Keratinocyte (primary cell): ENCODE results near the gene FSTL1. TPM values are rescaled to one million over a fixed set of nuclear protein-coding genes. Genes with fewer than 3 reads are reported as not detected.

Source experiments
- DNase-seq: peaks from one replicate; pipeline ENCODE4 v3.0.0-alpha.2; 2011; ENCODE audit warnings: low read depth, missing footprints, low spot score
- FAIRE-seq: peaks from 2 replicates; lab custom pipeline; 2011; peaks lifted over from hg19 to GRCh38; lab: Jason Lieb, UNC
- H2AFZ ChIP-seq: 2 replicates; pipeline ENCODE4 v1.6.0; 2012; ENCODE audit warnings: low read length, control low read depth, inconsistent platforms; ENCODE audit not compliant: control insufficient read depth
- H3K27ac ChIP-seq: 2 replicates; pipeline ENCODE4 v1.5.1; 2011; ENCODE audit warnings: low read length; ENCODE audit not compliant: control insufficient read depth, insufficient read depth
- H3K27me3 ChIP-seq: 3 replicates; pipeline ENCODE4 v1.6.0; 2011; ENCODE audit warnings: low read length; ENCODE audit not compliant: control insufficient read depth, insufficient read depth; ENCODE audit errors: extremely low read depth
- H3K36me3 ChIP-seq, 2 experiments: 2 replicates in 1 of 2; 3 replicates in 1 of 2; pipeline ENCODE4 v1.5.1; 2011; ENCODE audit warnings: low read length in 2 of 2, mild to moderate bottlenecking in 1 of 2; ENCODE audit not compliant: control insufficient read depth in 2 of 2, insufficient read depth in 2 of 2; ENCODE audit errors: extremely low read depth in 1 of 2
- H3K4me1 ChIP-seq: 3 replicates; pipeline ENCODE4 v1.5.1; 2011; ENCODE audit warnings: low read length; ENCODE audit not compliant: control insufficient read depth, insufficient read depth; ENCODE audit errors: extremely low read depth
- H3K4me2 ChIP-seq: 3 replicates; pipeline ENCODE4 v1.6.0; 2011; ENCODE audit warnings: low read depth, low read length; ENCODE audit not compliant: control insufficient read depth, insufficient read depth; ENCODE audit errors: extremely low read depth
- H3K4me3 ChIP-seq, 3 experiments: fragments of 200-600 bp in 1 of 3; sonication (generic) in 1 of 3; 2 replicates in 2 of 3; 3 replicates in 1 of 3; pipeline ENCODE4 v1.5.1; 2011 to 2016; ENCODE audit warnings: low read length in 3 of 3, mild to moderate bottlenecking in 3 of 3, control low read depth in 2 of 3, inconsistent platforms in 1 of 3, low read depth in 1 of 3, mixed read lengths in 1 of 3, mixed run types in 1 of 3, moderate library complexity in 1 of 3; ENCODE audit not compliant: control insufficient read depth in 2 of 3, insufficient read depth in 2 of 3; ENCODE audit errors: extremely low read depth in 1 of 3
- H3K79me2 ChIP-seq: 2 replicates; pipeline ENCODE4 v1.6.0; 2012; ENCODE audit warnings: low read length; ENCODE audit not compliant: control insufficient read depth, insufficient read depth
- H3K9ac ChIP-seq: 3 replicates; pipeline ENCODE4 v1.6.0; 2011; ENCODE audit warnings: low read length; ENCODE audit not compliant: control insufficient read depth, insufficient read depth; ENCODE audit errors: extremely low read depth
- H3K9me1 ChIP-seq: 3 replicates; pipeline ENCODE4 v1.6.0; 2011; ENCODE audit warnings: low read length; ENCODE audit not compliant: control insufficient read depth, insufficient read depth; ENCODE audit errors: extremely low read depth
- H3K9me3 ChIP-seq: 2 replicates; pipeline ENCODE4 v1.5.1; 2012; ENCODE audit warnings: low read depth, low read length; ENCODE audit not compliant: control insufficient read depth
- H4K20me1 ChIP-seq: 3 replicates; pipeline ENCODE4 v1.6.0; 2011; ENCODE audit warnings: low read length; ENCODE audit not compliant: control insufficient read depth, insufficient read depth; ENCODE audit errors: extremely low read depth
- EZH2 ChIP-seq: IDR thresholded peaks from one replicate; pipeline ENCODE4 v1.6.1; 2012; ENCODE audit warnings: inconsistent platforms, mild to moderate bottlenecking, low read length, moderate library complexity
- dilution Hi-C: fragments of 300-500 bp; cut with MboI; formaldehyde crosslinking; loops from one replicate; pipeline ENCODE4 v1.7.0; 2020; ENCODE audit warnings: low sequenced_read_pairs; ENCODE audit not compliant: extremely low pct_ligation_motif_present
- polyA minus RNA-seq, 3 experiments: library from RNA; depleted of rRNA, polyadenylated mRNA; stranded (reverse); fragments of >200 nt; gene quantifications; 1 replicate in 1 of 3; 2 replicates in 1 of 3; 3 replicates in 1 of 3; pipeline ENCODE4 v1.2.3, GENCODE V29; 2011
- polyA plus RNA-seq, 5 experiments: library from polyadenylated mRNA; depleted of rRNA in 3 of 5; stranded (reverse) in 3 of 5; stranded (forward) in 1 of 5; unstranded in 1 of 5; fragments of >200 nt; gene quantifications; 1 replicate in 1 of 5; 2 replicates in 3 of 5; 3 replicates in 1 of 5; pipeline versions ENCODE4 v1.2.1 to v1.2.3, GENCODE V29; 2011 to 2012; ENCODE audit warnings: missing spikeins in 2 of 5, low read depth in 1 of 5, low replicate concordance in 1 of 5
- TF ChIP-seq, protein P1 (sequence below), 3 experiments: IDR thresholded peaks in 1 of 3; conservative IDR thresholded peaks in 1 of 3; optimal IDR thresholded peaks in 1 of 3; 2 replicates in 2 of 3; 3 replicates in 1 of 3; pipeline versions ENCODE3 to v1.5.1; 2011; ENCODE audit warnings: low read length in 3 of 3, mild to moderate bottlenecking in 3 of 3, moderate library complexity in 2 of 3, control low read depth in 1 of 3, inconsistent platforms in 1 of 3; ENCODE audit not compliant: insufficient read depth in 2 of 3; ENCODE audit errors: extremely low read depth in 1 of 3

FSTL1 gene, protein sequence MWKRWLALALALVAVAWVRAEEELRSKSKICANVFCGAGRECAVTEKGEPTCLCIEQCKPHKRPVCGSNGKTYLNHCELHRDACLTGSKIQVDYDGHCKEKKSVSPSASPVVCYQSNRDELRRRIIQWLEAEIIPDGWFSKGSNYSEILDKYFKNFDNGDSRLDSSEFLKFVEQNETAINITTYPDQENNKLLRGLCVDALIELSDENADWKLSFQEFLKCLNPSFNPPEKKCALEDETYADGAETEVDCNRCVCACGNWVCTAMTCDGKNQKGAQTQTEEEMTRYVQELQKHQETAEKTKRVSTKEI
- polyA plus RNA-seq (59.0 to 93.9 TPM (median 67.1 TPM) in 3 replicates), polyA minus RNA-seq (82.5 to 110 TPM (median 97.8 TPM) in 3 replicates)
- 5.4 TPM for polyA plus RNA-seq (2011; ENCODE audit: low read depth)
- polyA plus RNA-seq (2011; cell fraction: cytosol; rRNA removed): 29.1 and 39.5 TPM in 2 replicates
- 75.1 and 87.2 TPM in 2 replicates for polyA plus RNA-seq (2011; cell fraction: nucleus; rRNA removed)
- polyA plus RNA-seq (2012; ENCODE audit: low replicate concordance): 12.2 and 72.7 TPM in 2 replicates
- 56.2 TPM for polyA minus RNA-seq (2011; cell fraction: cytosol; rRNA and poly(A)+ RNA removed)
- 50.8 and 105 TPM in 2 replicates for polyA minus RNA-seq (2011; cell fraction: nucleus; rRNA and poly(A)+ RNA removed)

DNA sequence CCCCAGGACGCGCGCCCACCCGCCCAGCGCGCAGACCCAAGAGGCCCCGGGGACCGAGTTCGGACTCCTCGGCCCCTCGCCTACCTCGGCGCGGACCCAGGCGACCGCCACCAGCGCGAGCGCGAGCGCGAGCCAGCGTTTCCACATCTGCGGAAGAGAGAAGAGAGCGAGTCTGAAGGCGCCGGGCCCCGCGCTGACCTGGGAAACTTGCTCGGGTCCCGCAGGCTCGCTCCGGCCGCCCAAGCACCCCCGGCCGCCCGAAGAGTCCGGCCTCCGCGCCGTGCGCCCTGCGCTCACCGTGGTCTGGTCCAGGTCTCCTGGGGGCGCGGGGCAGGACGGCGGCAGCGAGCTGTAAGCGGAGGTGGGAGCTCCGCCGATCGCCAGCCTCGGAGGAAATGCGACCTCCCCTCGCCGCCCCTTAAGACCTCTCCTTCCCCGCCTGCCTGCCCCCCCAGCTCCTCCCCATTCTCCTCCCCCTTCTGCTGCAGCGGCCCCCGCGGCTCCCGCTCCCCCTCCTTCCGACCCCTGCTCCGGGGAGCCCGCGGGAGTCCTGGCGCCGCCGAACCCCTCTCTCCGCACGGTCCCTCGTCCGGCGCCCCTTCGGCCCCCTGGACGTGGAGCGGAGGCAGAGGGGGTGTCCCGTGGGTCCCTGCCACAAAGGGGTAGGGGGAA lies at the start of gene FSTL1:
FSTL1 (minus strand) TSS at position 393 of the 672 bp plus-strand sequence; CDS start at position 147, 246 bp downstream.
- Histone ChIP-seq H3K9me1 (no peaks in the 10 kb centered on the region), H3K27me3 (no peaks in the 10 kb centered on the region), H3K4me3 (peak within 1 kb of the TSS; percentile 75 to 88 (median 80)), H3K79me2 (peaks cover 22% of the 10 kb centered on the region), H3K4me1 (peaks cover 13% of the 10 kb centered on the region), H3K4me2 (peak within 1 kb of the TSS; percentile 88), H3K27ac (peak within 1 kb of the TSS; percentile 60), H3K9me3 (no peaks in the 10 kb centered on the region), H3K36me3 (no peaks in the 10 kb centered on the region), H3K9ac (peak within 1 kb of the TSS; percentile 76), H4K20me1 (no peaks in the 10 kb centered on the region), H2AFZ (peak within 1 kb of the TSS; percentile 74)
- dilution Hi-C loops: no loop called here
- no peak for FAIRE-seq
- TF ChIP-seq, protein P1, sequence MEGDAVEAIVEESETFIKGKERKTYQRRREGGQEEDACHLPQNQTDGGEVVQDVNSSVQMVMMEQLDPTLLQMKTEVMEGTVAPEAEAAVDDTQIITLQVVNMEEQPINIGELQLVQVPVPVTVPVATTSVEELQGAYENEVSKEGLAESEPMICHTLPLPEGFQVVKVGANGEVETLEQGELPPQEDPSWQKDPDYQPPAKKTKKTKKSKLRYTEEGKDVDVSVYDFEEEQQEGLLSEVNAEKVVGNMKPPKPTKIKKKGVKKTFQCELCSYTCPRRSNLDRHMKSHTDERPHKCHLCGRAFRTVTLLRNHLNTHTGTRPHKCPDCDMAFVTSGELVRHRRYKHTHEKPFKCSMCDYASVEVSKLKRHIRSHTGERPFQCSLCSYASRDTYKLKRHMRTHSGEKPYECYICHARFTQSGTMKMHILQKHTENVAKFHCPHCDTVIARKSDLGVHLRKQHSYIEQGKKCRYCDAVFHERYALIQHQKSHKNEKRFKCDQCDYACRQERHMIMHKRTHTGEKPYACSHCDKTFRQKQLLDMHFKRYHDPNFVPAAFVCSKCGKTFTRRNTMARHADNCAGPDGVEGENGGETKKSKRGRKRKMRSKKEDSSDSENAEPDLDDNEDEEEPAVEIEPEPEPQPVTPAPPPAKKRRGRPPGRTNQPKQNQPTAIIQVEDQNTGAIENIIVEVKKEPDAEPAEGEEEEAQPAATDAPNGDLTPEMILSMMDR (optimal IDR thresholded peaks at IDR 0.05 in 1 of 3, IDR thresholded peaks at IDR 0.05 in 1 of 3, conservative IDR thresholded peaks at IDR 0.05 in 1 of 3; ENCODE audit: extremely low read depth in 1 of 3, insufficient read depth in 2 of 3, low read length in 3 of 3): no peak
- TF ChIP-seq EZH2: no peak
- DNase-seq: no peak

DNA sequence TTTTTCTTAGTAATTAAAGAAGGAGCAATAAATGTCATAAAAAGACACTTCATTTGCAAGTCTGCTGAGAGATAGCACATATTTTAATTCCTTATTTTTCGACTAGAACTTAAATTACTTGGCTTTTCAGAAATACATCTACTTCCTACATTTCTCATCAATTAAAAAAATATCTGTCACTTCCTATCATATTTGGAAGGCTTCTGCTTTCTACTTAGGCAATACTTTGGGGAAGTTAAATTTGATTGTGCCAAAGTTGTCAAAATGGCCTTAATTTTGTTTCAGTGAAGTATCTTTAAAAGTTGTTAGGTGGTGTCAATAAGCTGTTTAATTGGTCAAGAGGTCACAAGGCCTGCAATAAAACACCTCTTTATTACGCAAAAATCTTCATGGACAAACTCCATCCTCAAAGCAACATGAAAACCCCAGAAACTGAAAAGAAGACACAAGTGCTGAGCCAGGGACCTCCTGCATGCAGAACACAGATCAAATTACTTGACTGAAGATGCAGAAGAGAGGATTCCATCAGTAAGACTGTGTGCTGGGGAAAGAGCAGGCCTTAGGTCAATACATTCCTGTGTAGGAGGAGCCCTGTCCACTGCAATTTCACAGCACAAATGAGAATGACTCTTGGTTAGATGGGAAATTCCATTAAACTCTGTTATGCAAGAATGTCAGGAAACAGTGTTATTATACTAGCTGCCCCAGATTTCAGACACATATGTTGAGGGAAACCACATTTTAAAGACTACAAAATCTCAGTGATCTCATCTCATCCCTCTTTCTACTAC lies 48.0 kb upstream of the FSTL1 start:
- no peaks in the 10 kb centered on the region for H3K27me3 ChIP-seq
- no peak for DNase-seq
- no peak for FAIRE-seq
- peaks cover 3% of the 10 kb centered on the region for H3K4me1 ChIP-seq
- H3K79me2 ChIP-seq: no peaks in the 10 kb centered on the region
- no peak for TF ChIP-seq EZH2
- TF ChIP-seq, protein P1 (optimal IDR thresholded peaks at IDR 0.05 in 1 of 3, IDR thresholded peaks at IDR 0.05 in 1 of 3, conservative IDR thresholded peaks at IDR 0.05 in 1 of 3; ENCODE audit: extremely low read depth in 1 of 3, insufficient read depth in 2 of 3, low read length in 3 of 3): no peak
- H2AFZ ChIP-seq: no peak overlapping the region
- dilution Hi-C loops: no loop called here
- no peak overlapping the region for H3K9ac ChIP-seq
- H3K9me3 ChIP-seq: peaks cover 4% of the 10 kb centered on the region
- no peak overlapping the region for H3K4me3 ChIP-seq
- H4K20me1 ChIP-seq: no peaks in the 10 kb centered on the region
- no peaks in the 10 kb centered on the region for H3K36me3 ChIP-seq
- no peak overlapping the region for H3K27ac ChIP-seq
- no peaks in the 10 kb centered on the region for H3K9me1 ChIP-seq
- no peak overlapping the region for H3K4me2 ChIP-seq
